Testis (tissue), 3 donors: ENCODE measurements around the gene LSP1. TPM values are rescaled to one million over a fixed set of nuclear protein-coding genes. Genes with fewer than 3 reads are reported as not detected.

Source experiments
- DNase-seq: peaks from one replicate; pipeline ENCODE4 v3.0.0-alpha.2; 2019
- H3K27ac ChIP-seq, 2 donors: fragments of 200-600 bp; sonication (generic); one replicate each; pipeline ENCODE4 v1.5.1; 2019
- H3K27me3 ChIP-seq: fragments of 200-600 bp; sonication (generic); one replicate; pipeline ENCODE4 v1.5.1; 2019
- H3K36me3 ChIP-seq: fragments of 200-600 bp; sonication (generic); one replicate; pipeline ENCODE4 v1.5.1; 2017; ENCODE audit warnings: low read depth; ENCODE audit errors: missing control alignments
- H3K4me1 ChIP-seq: fragments of 200-600 bp; sonication (generic); one replicate; pipeline ENCODE4 v1.5.1; 2019
- H3K4me3 ChIP-seq, 2 donors: fragments of 200-600 bp; sonication (generic); one replicate each; pipeline ENCODE4 v1.5.1; 2017 to 2019
- H3K9me3 ChIP-seq: fragments of 200-600 bp; sonication (generic); one replicate; pipeline ENCODE4 v1.5.1; 2017
- CTCF ChIP-seq, 3 experiments: fragments of 450-650 bp in 2 of 3; fragments of 200-600 bp in 1 of 3; sonication (generic) in 1 of 3; IDR thresholded peaks; one replicate each; pipeline ENCODE4 v1.5.1; 2016 to 2019; ENCODE audit warnings: antibody characterized with exemption in 3 of 3, mild to moderate bottlenecking in 2 of 3, moderate library complexity in 1 of 3
- POLR2A ChIP-seq: fragments of 450-650 bp; IDR thresholded peaks from one replicate; pipeline ENCODE4 v1.6.1; 2017; ENCODE audit warnings: antibody characterized with exemption, mild to moderate bottlenecking, moderate library complexity
- WGBS, 2 donors: methylation state at CpG; one replicate each; pipeline ENCODE4 v1.1.5; 2018; 5-methylcytosine and 5-hydroxymethylcytosine counted together
- intact Hi-C: fragments of 100-400 bp; cut with DNase I; formaldehyde crosslinking; loops from one replicate; pipeline ENCODE4 v1.15.1; 2023; ENCODE audit warnings: low total_unique reads
- polyA plus RNA-seq: library from polyadenylated mRNA; stranded (reverse); fragments of 350-450 nt; fragmentation: Illumina TruSeq; extraction: RNeasy Lipid Tissue Mini Kit (QIAGEN cat#74804); gene quantifications from one replicate; pipeline ENCODE4 v1.2.3, GENCODE V29; 2014; ENCODE audit warnings: low read depth, low replicate concordance; ENCODE audit not compliant: insufficient read depth
- total RNA-seq, 2 donors: library from RNA; depleted of rRNA; stranded (reverse); fragments of >200 nt; gene quantifications; one replicate each; pipeline ENCODE4 v1.2.3, GENCODE V29; 2016

The LSP1 gene
- total and polyA plus RNA-seq, 3 donors from 2014 or later: 13.0 to 50.1 (median 19.9) TPM

GRCh38 chr11:1864231-1864630, 11.3 kb downstream of the LSP1 start:
- Histone ChIP-seq H3K27me3 (no peaks in the 10 kb centered on the region), H3K27ac (peak overlapping the region; percentile 52 to 82), H3K36me3 (no peaks in the 10 kb centered on the region), H3K9me3 (no peaks in the 10 kb centered on the region), H3K4me3 (no peak overlapping the region), H3K4me1 (peaks cover 21% of the 10 kb centered on the region)
- TF ChIP-seq CTCF (IDR thresholded peaks at IDR 0.05) (no peak), POLR2A (no peak)
- 34 to 38% methylated on average over 18 of the region's 18 CpGs for WGBS, 2 donors
- no peak for DNase-seq
- intact Hi-C loops: no loop called here

- H3K4me1 ChIP-seq: peaks cover 21% of the 10 kb centered on the region
- intact Hi-C loops: no loop called here
- H3K27me3 ChIP-seq: no peaks in the 10 kb centered on the region
- H3K4me3 ChIP-seq: no peak overlapping the region
- TF ChIP-seq POLR2A: no peak
- TF ChIP-seq CTCF (IDR thresholded peaks at IDR 0.05): no peak
- H3K27ac ChIP-seq: peak overlapping the region; percentile 52 to 82
- WGBS, 2 donors: 78% methylated on average over 25 to 30 of the region's 30 CpGs
- no peak for DNase-seq
- no peaks in the 10 kb centered on the region for H3K9me3 ChIP-seq
- no peaks in the 10 kb centered on the region for H3K36me3 ChIP-seq
These were observed 12.2 kb downstream of the LSP1 start for GRCh38 chr11:1864831-1865665.

GRCh38 chr11:1866226-1866625, 13.3 kb downstream of the LSP1 start:
- Histone ChIP-seq H3K27me3 (no peaks in the 10 kb centered on the region), H3K4me1 (peaks cover 21% of the 10 kb centered on the region), H3K27ac (no peak overlapping the region), H3K36me3 (no peaks in the 10 kb centered on the region), H3K9me3 (no peaks in the 10 kb centered on the region), H3K4me3 (no peak overlapping the region)
- TF ChIP-seq CTCF (IDR thresholded peaks at IDR 0.05) (no peak), POLR2A (no peak)
- WGBS, 2 donors: 80 to 97% methylated on average over 3 to 8 of the region's 8 CpGs
- no peak for DNase-seq
- intact Hi-C loops: no loop called here

- Histone ChIP-seq H3K4me1 (peaks cover 21% of the 10 kb centered on the region), H3K27ac (no peak overlapping the region), H3K27me3 (no peaks in the 10 kb centered on the region), H3K4me3 (no peak overlapping the region), H3K36me3 (no peaks in the 10 kb centered on the region), H3K9me3 (no peaks in the 10 kb centered on the region)
- TF ChIP-seq CTCF (IDR thresholded peaks at IDR 0.05) (no peak), POLR2A (no peak)
- no peak for DNase-seq
- 72 to 88% methylated on average over 15 of the region's 15 CpGs for WGBS, 2 donors
- intact Hi-C loops: no loop called here
These were observed 13.9 kb downstream of the LSP1 start for GRCh38 chr11:1866776-1867175.

GRCh38 chr11:1867381-1867780, 14.5 kb downstream of the LSP1 start:
- H3K36me3 ChIP-seq: no peaks in the 10 kb centered on the region
- DNase-seq: no peak
- intact Hi-C loops: no loop called here
- no peak overlapping the region for H3K4me3 ChIP-seq
- no peaks in the 10 kb centered on the region for H3K27me3 ChIP-seq
- TF ChIP-seq POLR2A (no peak), CTCF (IDR thresholded peaks at IDR 0.05) (no peak)
- no peaks in the 10 kb centered on the region for H3K9me3 ChIP-seq
- peak overlapping the region in 1 of 2 donors; percentile 42 for H3K27ac ChIP-seq
- 81 to 82% methylated on average over 6 to 8 of the region's 8 CpGs for WGBS, 2 donors
- H3K4me1 ChIP-seq: peaks cover 21% of the 10 kb centered on the region
